Measurements from ENCODE around the gene SPRED1. TPM values are rescaled to one million over a fixed set of nuclear protein-coding genes. Genes with fewer than 3 reads are reported as not detected.
"Not testable (repeated sequence)": the region's sequence is repeated elsewhere in the genome, so short reads cannot be mapped to it uniquely, and the experiment has no call there.

Gene SPRED1
- total RNA-seq, 1 experiment from 2014 or later, result 10.4 TPM

DNA sequence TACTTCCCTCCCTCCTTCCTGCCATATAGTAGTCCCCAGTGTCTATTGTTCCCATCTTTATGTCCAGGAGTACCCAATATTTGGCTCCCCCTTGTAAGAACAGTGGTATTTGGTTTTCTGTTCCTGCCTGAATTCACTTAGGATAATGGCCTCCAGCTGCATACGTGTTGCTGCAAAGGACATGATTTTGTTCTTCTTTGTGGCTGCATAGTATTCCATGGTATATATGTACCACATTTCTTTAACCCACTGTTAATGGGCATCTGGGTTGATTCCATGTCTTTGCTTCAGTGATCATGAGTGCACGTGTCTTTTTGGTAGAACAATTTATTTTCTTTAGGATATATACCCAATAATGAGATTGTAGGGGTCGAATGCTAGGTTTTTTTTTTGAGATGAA lies 19.3 kb downstream of the SPRED1 start:
- Mint-ChIP-seq H3K9me3 (ENCODE audit: unreplicated experiment) (no peaks in the 10 kb centered on the region), H3K36me3 (ENCODE audit: insufficient read depth, unreplicated experiment) (no peaks in the 10 kb centered on the region), H3K27me3 (ENCODE audit: insufficient read depth, unreplicated experiment) (no peaks in the 10 kb centered on the region), H3K27ac (ENCODE audit: unreplicated experiment) (no peak overlapping the region), H3K4me3 (ENCODE audit: unreplicated experiment) (no peak overlapping the region), H3K4me1 (ENCODE audit: low read depth, unreplicated experiment) (no peaks in the 10 kb centered on the region)
- POLR2A ChIA-PET, result no interaction called here
- TF ChIP-seq, protein P1, sequence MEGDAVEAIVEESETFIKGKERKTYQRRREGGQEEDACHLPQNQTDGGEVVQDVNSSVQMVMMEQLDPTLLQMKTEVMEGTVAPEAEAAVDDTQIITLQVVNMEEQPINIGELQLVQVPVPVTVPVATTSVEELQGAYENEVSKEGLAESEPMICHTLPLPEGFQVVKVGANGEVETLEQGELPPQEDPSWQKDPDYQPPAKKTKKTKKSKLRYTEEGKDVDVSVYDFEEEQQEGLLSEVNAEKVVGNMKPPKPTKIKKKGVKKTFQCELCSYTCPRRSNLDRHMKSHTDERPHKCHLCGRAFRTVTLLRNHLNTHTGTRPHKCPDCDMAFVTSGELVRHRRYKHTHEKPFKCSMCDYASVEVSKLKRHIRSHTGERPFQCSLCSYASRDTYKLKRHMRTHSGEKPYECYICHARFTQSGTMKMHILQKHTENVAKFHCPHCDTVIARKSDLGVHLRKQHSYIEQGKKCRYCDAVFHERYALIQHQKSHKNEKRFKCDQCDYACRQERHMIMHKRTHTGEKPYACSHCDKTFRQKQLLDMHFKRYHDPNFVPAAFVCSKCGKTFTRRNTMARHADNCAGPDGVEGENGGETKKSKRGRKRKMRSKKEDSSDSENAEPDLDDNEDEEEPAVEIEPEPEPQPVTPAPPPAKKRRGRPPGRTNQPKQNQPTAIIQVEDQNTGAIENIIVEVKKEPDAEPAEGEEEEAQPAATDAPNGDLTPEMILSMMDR (IDR thresholded peaks at IDR 0.05; ENCODE audit: insufficient read depth in 1 of 2, low read depth in 1 of 2, low read length in 1 of 2, severe bottlenecking in 1 of 2, unreplicated experiment in 1 of 2), result no peak
- intact Hi-C loops (cut with micrococcal nuclease; ENCODE audit: unreplicated experiment), result no loop called here
- Histone ChIP-seq H3K36me3 (ENCODE audit: control insufficient read depth, insufficient read depth, low read length) (no peaks in the 10 kb centered on the region), H3K27me3 (replicated peaks; ENCODE audit: control insufficient read depth, insufficient read depth, low read length) (no peaks in the 10 kb centered on the region), H3K9me3 (no peaks in the 10 kb centered on the region), H3K4me1 (no peaks in the 10 kb centered on the region), H3K4me3 (ENCODE audit: low read depth, low read length) (no peak overlapping the region)
- no TSS peak for BruUV-seq (replicated peaks)
- CTCF ChIA-PET, result no interaction called here
- no peak for DNase-seq

- H3K9me3 ChIP-seq; H3K36me3 Mint-ChIP-seq (ENCODE audit: insufficient read depth, unreplicated experiment); POLR2A ChIA-PET; H3K36me3 ChIP-seq (ENCODE audit: control insufficient read depth, insufficient read depth, low read length); H3K27ac Mint-ChIP-seq (ENCODE audit: unreplicated experiment); H3K4me3 ChIP-seq (ENCODE audit: low read depth, low read length); intact Hi-C loops (cut with micrococcal nuclease; ENCODE audit: unreplicated experiment); H3K4me1 ChIP-seq; H3K4me3 Mint-ChIP-seq (ENCODE audit: unreplicated experiment); H3K27me3 ChIP-seq (replicated peaks; ENCODE audit: control insufficient read depth, insufficient read depth, low read length); H3K27me3 Mint-ChIP-seq (ENCODE audit: insufficient read depth, unreplicated experiment); DNase-seq; H3K9me3 Mint-ChIP-seq (ENCODE audit: unreplicated experiment); CTCF ChIA-PET; H3K4me1 Mint-ChIP-seq (ENCODE audit: low read depth, unreplicated experiment); BruUV-seq (replicated peaks): not testable (repeated sequence)
These were observed 19.8 kb downstream of the SPRED1 start for GRCh38 chr15:38272431-38272830.

- Mint-ChIP-seq H3K9me3 (ENCODE audit: unreplicated experiment) (no peaks in the 10 kb centered on the region), H3K36me3 (ENCODE audit: insufficient read depth, unreplicated experiment) (no peaks in the 10 kb centered on the region), H3K4me1 (ENCODE audit: low read depth, unreplicated experiment) (no peaks in the 10 kb centered on the region), H3K4me3 (ENCODE audit: unreplicated experiment) (no peak overlapping the region), H3K27me3 (ENCODE audit: insufficient read depth, unreplicated experiment) (no peaks in the 10 kb centered on the region), H3K27ac (ENCODE audit: unreplicated experiment) (no peak overlapping the region)
- DNase-seq, result no peak
- intact Hi-C loops (cut with micrococcal nuclease; ENCODE audit: unreplicated experiment), result no loop called here
- no peaks in the 10 kb centered on the region for H3K4me1 ChIP-seq
- TF ChIP-seq, protein P1 (IDR thresholded peaks at IDR 0.05; ENCODE audit: insufficient read depth in 1 of 2, low read depth in 1 of 2, low read length in 1 of 2, severe bottlenecking in 1 of 2, unreplicated experiment in 1 of 2), result no peak
- H3K36me3 ChIP-seq (ENCODE audit: control insufficient read depth, insufficient read depth, low read length), result no peaks in the 10 kb centered on the region
- no TSS peak for BruUV-seq (replicated peaks)
- POLR2A ChIA-PET, result no interaction called here
- H3K4me3 ChIP-seq (ENCODE audit: low read depth, low read length), result no peak overlapping the region
- no peaks in the 10 kb centered on the region for H3K27me3 ChIP-seq (replicated peaks; ENCODE audit: control insufficient read depth, insufficient read depth, low read length)
- CTCF ChIA-PET, result no interaction called here
- H3K9me3 ChIP-seq, result no peaks in the 10 kb centered on the region
These were observed 21.5 kb downstream of the SPRED1 start for GRCh38 chr15:38274135-38274534.

DNA sequence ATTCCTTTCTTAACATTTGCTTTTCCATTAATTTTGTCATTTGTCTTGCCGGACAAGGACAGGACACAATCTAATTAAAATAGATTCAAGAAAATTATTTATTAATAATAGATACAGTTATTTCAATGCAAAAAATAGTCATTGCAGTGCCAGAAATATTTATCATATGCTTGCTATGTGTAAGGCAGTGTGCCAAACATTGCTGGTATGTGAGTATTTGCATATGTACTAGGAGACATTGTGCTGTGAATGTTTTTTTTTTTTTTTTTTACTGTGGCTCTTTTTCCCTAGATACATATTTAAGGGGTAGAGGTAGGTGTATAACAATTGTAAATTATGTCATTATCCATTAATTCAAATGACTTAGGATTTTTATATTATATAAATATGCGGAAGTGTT lies 23.3 kb downstream of the SPRED1 start:
- Mint-ChIP-seq H3K36me3 (ENCODE audit: insufficient read depth, unreplicated experiment) (no peaks in the 10 kb centered on the region), H3K27me3 (ENCODE audit: insufficient read depth, unreplicated experiment) (no peaks in the 10 kb centered on the region), H3K27ac (ENCODE audit: unreplicated experiment) (no peak overlapping the region), H3K9me3 (ENCODE audit: unreplicated experiment) (no peaks in the 10 kb centered on the region), H3K4me3 (ENCODE audit: unreplicated experiment) (no peak overlapping the region), H3K4me1 (ENCODE audit: low read depth, unreplicated experiment) (no peaks in the 10 kb centered on the region)
- TF ChIP-seq, protein P1 (IDR thresholded peaks at IDR 0.05; ENCODE audit: insufficient read depth in 1 of 2, low read depth in 1 of 2, low read length in 1 of 2, severe bottlenecking in 1 of 2, unreplicated experiment in 1 of 2), result no peak
- POLR2A ChIA-PET, result no interaction called here
- no peaks in the 10 kb centered on the region for H3K27me3 ChIP-seq (replicated peaks; ENCODE audit: control insufficient read depth, insufficient read depth, low read length)
- H3K4me1 ChIP-seq, result no peaks in the 10 kb centered on the region
- no TSS peak for BruUV-seq (replicated peaks)
- H3K36me3 ChIP-seq (ENCODE audit: control insufficient read depth, insufficient read depth, low read length), result no peaks in the 10 kb centered on the region
- H3K4me3 ChIP-seq (ENCODE audit: low read depth, low read length), result no peak overlapping the region
- CTCF ChIA-PET, result no interaction called here
- intact Hi-C loops (cut with micrococcal nuclease; ENCODE audit: unreplicated experiment), result no loop called here
- no peak for DNase-seq
- H3K9me3 ChIP-seq, result no peaks in the 10 kb centered on the region

GRCh38 chr15:38277281-38277680 lies 24.6 kb downstream of the SPRED1 start:
- CTCF ChIA-PET; H3K4me1 ChIP-seq; H3K27me3 ChIP-seq (replicated peaks; ENCODE audit: control insufficient read depth, insufficient read depth, low read length); H3K36me3 Mint-ChIP-seq (ENCODE audit: insufficient read depth, unreplicated experiment); H3K27me3 Mint-ChIP-seq (ENCODE audit: insufficient read depth, unreplicated experiment); intact Hi-C loops (cut with micrococcal nuclease; ENCODE audit: unreplicated experiment); H3K4me3 ChIP-seq (ENCODE audit: low read depth, low read length); BruUV-seq (replicated peaks); H3K27ac Mint-ChIP-seq (ENCODE audit: unreplicated experiment); H3K4me3 Mint-ChIP-seq (ENCODE audit: unreplicated experiment); DNase-seq; POLR2A ChIA-PET; H3K9me3 ChIP-seq; H3K9me3 Mint-ChIP-seq (ENCODE audit: unreplicated experiment); H3K4me1 Mint-ChIP-seq (ENCODE audit: low read depth, unreplicated experiment); H3K36me3 ChIP-seq (ENCODE audit: control insufficient read depth, insufficient read depth, low read length): not testable (repeated sequence)

All from Caco-2 (cell line).